Stomach (tissue), 9 donors: ENCODE data around the gene NTRK3. TPM values are rescaled to one million over a fixed set of nuclear protein-coding genes. Genes with fewer than 3 reads are reported as not detected.

Experiments used
- DNase-seq, 2 donors: peaks; one replicate each; pipeline versions ENCODE4 v3.0.0 to v3.0.0-alpha.2; 2013 to 2019
- H3K27ac ChIP-seq, 5 donors: fragments of 200-600 bp in 4 of 5; sonication (generic) in 4 of 5; one replicate each; pipeline ENCODE4 v1.5.1; 2013 to 2019; ENCODE audit warnings: mild to moderate bottlenecking in 1 of 5, moderate library complexity in 1 of 5
- H3K27me3 ChIP-seq, 3 donors: fragments of 200-600 bp; sonication (generic); one replicate each; pipeline ENCODE4 v1.5.1; 2017 to 2019; ENCODE audit warnings: mixed run types in 1 of 3
- H3K36me3 ChIP-seq, 4 donors: fragments of 200-600 bp; sonication (generic); 1 replicate in 3 of 4; 2 replicates in 1 of 4; pipeline ENCODE4 v1.5.1; 2016 to 2019
- H3K4me1 ChIP-seq, 4 donors: fragments of 200-600 bp; sonication (generic); one replicate each; pipeline ENCODE4 v1.5.1; 2016 to 2019
- H3K4me3 ChIP-seq, 4 donors: fragments of 200-600 bp; sonication (generic) in 3 of 4; one replicate each; pipeline ENCODE4 v1.5.1; 2016 to 2019; ENCODE audit warnings: mild to moderate bottlenecking in 1 of 4
- H3K9me3 ChIP-seq, 4 donors: fragments of 200-600 bp; sonication (generic); one replicate each; pipeline ENCODE4 v1.5.1; 2016 to 2019
- CTCF ChIP-seq, 7 experiments: fragments of 450-650 bp in 4 of 7; fragments of 200-600 bp in 3 of 7; sonication (generic) in 3 of 7; IDR thresholded peaks; one replicate each; pipeline ENCODE4 v1.5.1; 2016 to 2019; ENCODE audit warnings: antibody characterized with exemption in 7 of 7, control low read depth in 2 of 7, mild to moderate bottlenecking in 1 of 7
- EP300 ChIP-seq: sonication (generic); formaldehyde crosslinking; IDR thresholded peaks from one replicate; pipeline ENCODE4 v1.6.1; 2017; ENCODE audit warnings: antibody characterized with exemption
- POLR2A ChIP-seq, 4 donors: fragments of 450-650 bp; IDR thresholded peaks; one replicate each; pipeline ENCODE4 v1.6.1; 2016; ENCODE audit warnings: antibody characterized with exemption in 4 of 4, control low read depth in 2 of 4, mild to moderate bottlenecking in 1 of 4, moderate library complexity in 1 of 4
- POLR2AphosphoS5 ChIP-seq, 3 donors: sonication (generic); formaldehyde crosslinking; IDR thresholded peaks; one replicate each; pipeline ENCODE4 v1.6.1; 2016; ENCODE audit warnings: antibody characterized with exemption in 3 of 3
- WGBS, 5 donors: extraction: QIAGEN DNeasy Blood & Tissue Kit in 3 of 5; methylation state at CpG; one replicate each; pipeline versions ENCODE4 v1.1.5 to v1.1.7; 2013 to 2018; 5-methylcytosine and 5-hydroxymethylcytosine counted together
- intact Hi-C: fragments of 100-400 bp; cut with DNase I; formaldehyde crosslinking; loops from one replicate; pipeline ENCODE4 v1.15.1; 2023; ENCODE audit warnings: low total_unique reads
- polyA plus RNA-seq, 3 donors: library from polyadenylated mRNA; stranded (reverse); fragments of 200-250 nt; gene quantifications; one replicate each; pipeline ENCODE4 v1.2.3, GENCODE V29; 2013
- total RNA-seq, 5 donors: library from RNA; depleted of rRNA; stranded (reverse); fragments of >200 nt; gene quantifications; one replicate each; pipeline versions ENCODE4 v1.1.0 to v1.2.3, GENCODE V29; 2014 to 2016
- donor health status: healthy with polysubstance abuse.
- donor health status: Bipolar disorder and iron deficiency.
- donor health status: healthy.

Gene NTRK3
- total and polyA plus RNA-seq, 8 donors: under 0.01 to 18.2 (median 1.0) TPM; not detected in 1

- H3K4me1 ChIP-seq: no peaks in the 10 kb centered on the region
- 63 to 79% (median 74%) methylated on average over 4 to 6 of the region's 6 CpGs for WGBS, 5 donors
- H3K27ac ChIP-seq: no peak overlapping the region
- H3K36me3 ChIP-seq: no peaks in the 10 kb centered on the region
- no peaks in the 10 kb centered on the region for H3K9me3 ChIP-seq
- no peaks in the 10 kb centered on the region for H3K27me3 ChIP-seq
- no peak for DNase-seq
- TF ChIP-seq CTCF (IDR thresholded peaks at IDR 0.05) (no peak), POLR2A (IDR thresholded peaks at IDR 0.05) (no peak), POLR2AphosphoS5 (IDR thresholded peaks at IDR 0.05) (no peak), EP300 (no peak)
- intact Hi-C loops: no loop called here
- no peak overlapping the region for H3K4me3 ChIP-seq
These were observed 185.4 kb downstream of the NTRK3 start for GRCh38 chr15:88071141-88071540.

GRCh38 chr15:88069561-88069960, 187.0 kb downstream of the NTRK3 start:
- Histone ChIP-seq H3K27ac (no peak overlapping the region), H3K4me3 (no peak overlapping the region), H3K4me1 (no peaks in the 10 kb centered on the region), H3K27me3 (no peaks in the 10 kb centered on the region), H3K9me3 (no peaks in the 10 kb centered on the region), H3K36me3 (no peaks in the 10 kb centered on the region)
- peak in 1 of 2 donors; percentile 20 for DNase-seq
- no peak for TF ChIP-seq CTCF (IDR thresholded peaks at IDR 0.05)
- no peak for TF ChIP-seq POLR2A (IDR thresholded peaks at IDR 0.05)
- no peak for TF ChIP-seq EP300
- TF ChIP-seq POLR2AphosphoS5 (IDR thresholded peaks at IDR 0.05): no peak
- 55 to 62% (median 57%) methylated on average over 6 of the region's 6 CpGs for WGBS, 5 donors
- intact Hi-C loops: no loop called here

GRCh38 chr15:88067331-88067685, 189.2 kb downstream of the NTRK3 start:
- Histone ChIP-seq H3K4me3 (no peak overlapping the region), H3K27me3 (no peaks in the 10 kb centered on the region), H3K4me1 (no peaks in the 10 kb centered on the region), H3K9me3 (peaks cover 0 to 4% (median 0%) of the 10 kb centered on the region in 4 donors), H3K27ac (no peak overlapping the region), H3K36me3 (no peaks in the 10 kb centered on the region)
- intact Hi-C loops: no loop called here
- DNase-seq: no peak
- WGBS, 5 donors: 43 to 57% (median 49%) methylated on average over 3 of the region's 3 CpGs
- TF ChIP-seq POLR2AphosphoS5 (IDR thresholded peaks at IDR 0.05) (no peak), EP300 (no peak), CTCF (IDR thresholded peaks at IDR 0.05) (no peak), POLR2A (IDR thresholded peaks at IDR 0.05) (no peak)

- TF ChIP-seq POLR2A (IDR thresholded peaks at IDR 0.05) (no peak), POLR2AphosphoS5 (IDR thresholded peaks at IDR 0.05) (no peak)
- intact Hi-C loops: no loop called here
- WGBS, 5 donors: 53 to 65% (median 62%) methylated on average over 4 of the region's 4 CpGs
- Histone ChIP-seq H3K9me3 (peaks cover 0 to 7% (median 0%) of the 10 kb centered on the region in 4 donors), H3K27ac (no peak overlapping the region), H3K4me1 (no peaks in the 10 kb centered on the region), H3K27me3 (no peaks in the 10 kb centered on the region), H3K4me3 (no peak overlapping the region), H3K36me3 (no peaks in the 10 kb centered on the region)
- DNase-seq: no peak
These were observed 189.8 kb downstream of the NTRK3 start for GRCh38 chr15:88066636-88067330.

GRCh38 chr15:88061452-88061851, 195.1 kb downstream of the NTRK3 start:
- no peaks in the 10 kb centered on the region for H3K27me3 ChIP-seq
- peaks cover 0 to 7% (median 0%) of the 10 kb centered on the region in 4 donors for H3K9me3 ChIP-seq
- DNase-seq: no peak
- H3K36me3 ChIP-seq: no peaks in the 10 kb centered on the region
- H3K4me3 ChIP-seq: no peak overlapping the region
- no peaks in the 10 kb centered on the region for H3K4me1 ChIP-seq
- TF ChIP-seq EP300 (no peak), POLR2A (IDR thresholded peaks at IDR 0.05) (no peak), CTCF (IDR thresholded peaks at IDR 0.05) (no peak), POLR2AphosphoS5 (IDR thresholded peaks at IDR 0.05) (no peak)
- 75 to 84% (median 84%) methylated on average over 8 to 10 of the region's 10 CpGs for WGBS, 5 donors
- intact Hi-C loops: no loop called here
- no peak overlapping the region for H3K27ac ChIP-seq
